MM.1S (cell line): Measurements from ENCODE around the gene NFE2.

Experiments
- EZH2 ChIP-seq: fragments of 300-600 bp; sonication (generic); optimal IDR thresholded peaks from 2 replicates; pipeline ENCODE3; 2017; ENCODE audit warnings: low read depth, mild to moderate bottlenecking, antibody characterized with exemption, low read length, mixed read lengths
- TF ChIP-seq, protein P1 (sequence below): fragments of 300-600 bp; sonication (generic); IDR thresholded peaks from 2 replicates; pipeline ENCODE4 v1.5.1; 2016; ENCODE audit warnings: antibody characterized with exemption, low read length, mixed read lengths

GRCh38 chr12:54306925-54307741 is 6.3 kb upstream of the NFE2 start:
- TF ChIP-seq, protein P1, sequence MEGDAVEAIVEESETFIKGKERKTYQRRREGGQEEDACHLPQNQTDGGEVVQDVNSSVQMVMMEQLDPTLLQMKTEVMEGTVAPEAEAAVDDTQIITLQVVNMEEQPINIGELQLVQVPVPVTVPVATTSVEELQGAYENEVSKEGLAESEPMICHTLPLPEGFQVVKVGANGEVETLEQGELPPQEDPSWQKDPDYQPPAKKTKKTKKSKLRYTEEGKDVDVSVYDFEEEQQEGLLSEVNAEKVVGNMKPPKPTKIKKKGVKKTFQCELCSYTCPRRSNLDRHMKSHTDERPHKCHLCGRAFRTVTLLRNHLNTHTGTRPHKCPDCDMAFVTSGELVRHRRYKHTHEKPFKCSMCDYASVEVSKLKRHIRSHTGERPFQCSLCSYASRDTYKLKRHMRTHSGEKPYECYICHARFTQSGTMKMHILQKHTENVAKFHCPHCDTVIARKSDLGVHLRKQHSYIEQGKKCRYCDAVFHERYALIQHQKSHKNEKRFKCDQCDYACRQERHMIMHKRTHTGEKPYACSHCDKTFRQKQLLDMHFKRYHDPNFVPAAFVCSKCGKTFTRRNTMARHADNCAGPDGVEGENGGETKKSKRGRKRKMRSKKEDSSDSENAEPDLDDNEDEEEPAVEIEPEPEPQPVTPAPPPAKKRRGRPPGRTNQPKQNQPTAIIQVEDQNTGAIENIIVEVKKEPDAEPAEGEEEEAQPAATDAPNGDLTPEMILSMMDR = no peak
- TF ChIP-seq EZH2 = no peak
